ENCODE results near the gene CRNKL1. TPM values are rescaled to one million over a fixed set of nuclear protein-coding genes. Genes with fewer than 3 reads are reported as not detected.

Gene CRNKL1
- total and polyA plus RNA-seq, 12 donors = 9.8 to 20.2 (median 17.7) TPM

- peak; percentile 61 to 83 (median 74) for ATAC-seq
- Histone ChIP-seq H3K4me1 (peaks cover 3 to 71% (median 43%) of the 10 kb centered on the region in 9 donors), H3K4me3 (peak overlapping the region in 7 of 10 donors; percentile 6 to 42 (median 31)), H3K36me3 (peaks cover 0 to 48% (median 26%) of the 10 kb centered on the region in 9 donors), H3K27me3 (no peaks in the 10 kb centered on the region), H3K9me3 (no peaks in the 10 kb centered on the region), H3K27ac (peak overlapping the region; percentile 31 to 84 (median 68))
- intact Hi-C loops (cut with DNase I) = loop anchor here in 1 of 10 donors (5.0 kb wide), 1 partner anchor 311 kb away; no protein-coding TSS in a partner anchor
- 11 to 14% methylated on average over 23 of the region's 23 CpGs for WGBS, 2 donors
- DNase-seq = peak in 1 of 2 donors; percentile 69
- TF ChIP-seq CTCF (IDR thresholded peaks at IDR 0.05) = no peak
Measured at GRCh38 chr20:20003031-20003954, 49.0 kb downstream of the CRNKL1 start.

- Histone ChIP-seq H3K4me1 (peaks cover 3 to 72% (median 52%) of the 10 kb centered on the region in 9 donors), H3K4me3 (peak overlapping the region in 1 of 10 donors; percentile 31), H3K9me3 (no peaks in the 10 kb centered on the region), H3K27me3 (no peaks in the 10 kb centered on the region), H3K36me3 (peaks cover 0 to 57% (median 31%) of the 10 kb centered on the region in 9 donors), H3K27ac (peak overlapping the region in 9 of 10 donors; percentile 31 to 84 (median 69))
- no peak for DNase-seq
- intact Hi-C loops (cut with DNase I) = loop anchor here in 1 of 10 donors (5.0 kb wide), 1 partner anchor 310 kb away; no protein-coding TSS in a partner anchor
- TF ChIP-seq CTCF (IDR thresholded peaks at IDR 0.05) = no peak
- peak in 6 of 8 donors; percentile 1 to 63 (median 42) for ATAC-seq
- WGBS, 2 donors = 49 to 52% methylated on average over 9 of the region's 9 CpGs
Measured at GRCh38 chr20:20002101-20002998, 49.9 kb downstream of the CRNKL1 start.

DNA sequence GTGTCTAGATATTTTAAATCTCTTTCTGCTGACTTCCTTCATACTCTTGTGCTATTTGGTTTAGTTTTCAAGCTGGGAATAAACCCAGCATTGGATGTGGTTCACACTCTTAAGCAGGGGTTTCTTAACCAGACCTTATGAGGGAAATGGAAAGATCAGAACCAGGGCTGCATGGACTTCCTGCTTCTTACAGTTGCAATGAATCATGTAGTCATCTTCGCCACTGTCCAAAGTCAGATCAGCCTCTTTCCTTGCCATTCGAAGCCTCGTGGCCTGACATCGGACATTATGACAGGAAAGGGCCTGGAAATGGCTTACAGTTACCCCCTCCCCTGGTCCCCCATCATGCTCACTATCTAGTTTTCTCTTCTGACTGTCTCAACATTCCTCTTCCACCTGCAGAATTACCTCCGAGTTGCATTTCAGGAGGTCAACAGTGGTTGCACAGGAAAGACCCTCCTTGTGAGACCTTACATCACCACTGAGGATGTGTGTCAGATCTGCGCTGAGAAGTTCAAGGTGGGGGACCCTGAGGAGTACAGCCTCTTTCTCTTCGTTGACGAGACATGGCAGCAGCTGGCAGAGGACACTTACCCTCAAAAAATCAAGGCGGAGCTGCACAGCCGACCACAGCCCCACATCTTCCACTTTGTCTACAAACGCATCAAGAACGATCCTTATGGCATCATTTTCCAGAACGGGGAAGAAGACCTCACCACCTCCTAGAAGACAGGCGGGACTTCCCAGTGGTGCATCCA lies 51.9 kb downstream of the CRNKL1 start:
- Histone ChIP-seq H3K4me1 (peaks cover 8 to 87% (median 71%) of the 10 kb centered on the region in 9 donors), H3K27ac (peak overlapping the region in 1 of 10 donors; percentile 31), H3K36me3 (peaks cover 0 to 77% (median 31%) of the 10 kb centered on the region in 9 donors), H3K27me3 (no peaks in the 10 kb centered on the region), H3K4me3 (no peak overlapping the region), H3K9me3 (no peaks in the 10 kb centered on the region)
- WGBS, 2 donors = 79 to 82% methylated on average over 14 of the region's 14 CpGs
- no peak for TF ChIP-seq CTCF (IDR thresholded peaks at IDR 0.05)
- no peak for ATAC-seq
- intact Hi-C loops (cut with DNase I) = loop anchor here in 1 of 10 donors (5.0 kb wide), 1 partner anchor 308 kb away; no protein-coding TSS in a partner anchor
- no peak for DNase-seq
